NCI-H146 treated with DMSO at 0.1 percent for 48 hours (cell line): ENCODE results near the gene ADCY9.

Experiments used
- DNase-seq: peaks from one replicate; lab custom pipeline; 2025; ENCODE audit not compliant: unreplicated experiment; lab: John Stamatoyannopoulos, UW

The ADCY9 gene

DNA sequence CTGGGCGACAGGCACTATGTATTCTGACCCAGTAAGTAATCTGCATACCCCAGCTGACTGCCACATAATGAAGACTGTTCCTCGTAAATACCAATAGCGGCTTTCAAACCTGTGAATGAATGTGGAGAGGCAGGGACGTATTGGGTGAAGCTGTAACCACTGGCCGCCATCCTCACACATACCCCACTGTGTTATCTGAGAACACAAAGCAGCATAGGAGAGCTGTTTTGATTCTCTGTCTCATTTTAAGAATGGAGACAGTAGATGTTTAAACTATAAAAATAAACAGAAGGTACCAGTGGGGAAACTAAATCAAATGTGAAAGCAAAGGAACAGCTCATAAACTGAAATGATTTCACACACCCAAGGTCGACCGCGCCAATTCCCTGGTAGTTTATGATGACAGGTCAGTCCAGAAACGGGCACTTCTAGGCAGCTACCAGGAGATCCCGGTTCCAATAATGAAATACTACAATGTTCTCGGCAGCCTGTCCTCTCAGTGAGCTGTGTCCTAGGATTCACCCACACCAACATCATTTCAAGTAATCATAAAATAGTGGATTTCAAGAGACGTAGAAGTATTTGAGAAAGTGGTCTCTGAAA, 109.7 kb downstream of the ADCY9 start:
- no peak for DNase-seq

DNA sequence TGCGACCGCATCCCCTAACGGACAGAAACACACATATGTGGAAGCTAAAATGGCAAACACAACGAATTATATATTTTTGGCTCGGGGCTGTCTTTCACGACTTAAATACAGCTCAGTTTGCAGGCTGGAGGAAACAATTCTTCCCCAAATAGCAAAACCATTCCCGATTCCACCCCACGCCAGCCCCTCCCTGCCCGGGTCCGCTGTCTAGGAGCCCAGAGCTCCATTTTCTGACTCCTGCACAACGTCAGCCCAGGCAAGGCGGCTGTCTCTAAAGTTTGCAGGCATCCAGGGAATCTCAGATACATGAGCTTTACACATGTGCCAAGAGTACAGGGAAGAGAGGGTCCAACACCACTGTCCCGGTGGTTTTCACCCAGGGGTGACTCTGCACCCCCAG, 110.5 kb downstream of the ADCY9 start:
- DNase-seq: no peak

GRCh38 chr16:4005281-4005680, 111.0 kb downstream of the ADCY9 start:
- no peak for DNase-seq

GRCh38 chr16:4004206-4004605, 112.0 kb downstream of the ADCY9 start:
- DNase-seq: no peak

DNA sequence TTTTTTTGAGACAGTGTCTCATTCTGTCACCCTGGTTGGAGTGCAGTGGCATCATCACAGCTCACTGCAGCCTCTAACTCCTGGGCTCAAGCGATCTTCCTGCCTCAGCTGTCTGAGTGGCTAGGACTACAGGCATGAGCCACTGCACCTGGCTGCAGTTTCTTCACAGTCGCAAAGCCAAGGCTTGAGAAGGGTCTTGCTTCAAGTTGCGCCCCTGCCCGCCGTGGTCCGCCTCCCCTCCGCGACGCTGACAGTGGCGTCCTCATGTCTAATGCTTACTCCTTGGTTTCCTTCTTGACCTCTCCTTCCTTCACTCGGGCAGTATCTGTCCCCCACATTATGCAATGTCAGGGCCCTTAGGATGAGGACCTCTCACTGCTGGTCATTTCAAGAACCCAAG, 112.7 kb downstream of the ADCY9 start:
- DNase-seq: no peak

- DNase-seq: no peak
These were observed 113.1 kb downstream of the ADCY9 start for GRCh38 chr16:4003166-4003565.

DNA sequence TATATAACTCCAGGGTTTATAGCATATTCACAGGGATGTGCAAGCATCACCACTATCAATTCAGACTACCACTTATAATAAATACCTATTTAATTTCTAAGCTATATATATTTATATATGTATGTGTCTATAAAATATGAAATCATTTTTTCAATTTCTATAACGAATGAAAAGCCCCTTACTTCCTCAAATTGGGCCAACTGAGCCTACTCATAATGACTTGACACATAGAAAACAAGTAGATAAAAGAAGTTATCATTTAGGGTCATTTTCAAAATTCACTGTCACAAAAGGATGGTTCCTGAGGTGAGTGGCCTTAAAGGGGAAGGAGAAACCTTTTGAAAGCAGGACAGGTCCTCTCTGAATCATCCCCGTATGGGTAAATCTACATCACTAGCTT, 114.1 kb downstream of the ADCY9 start:
- DNase-seq: no peak

- no peak for DNase-seq
These were observed 116.5 kb downstream of the ADCY9 start for GRCh38 chr16:3999479-4000325.

- DNase-seq: peak; percentile 16
These were observed 117.3 kb downstream of the ADCY9 start for GRCh38 chr16:3998793-3999478.

DNA sequence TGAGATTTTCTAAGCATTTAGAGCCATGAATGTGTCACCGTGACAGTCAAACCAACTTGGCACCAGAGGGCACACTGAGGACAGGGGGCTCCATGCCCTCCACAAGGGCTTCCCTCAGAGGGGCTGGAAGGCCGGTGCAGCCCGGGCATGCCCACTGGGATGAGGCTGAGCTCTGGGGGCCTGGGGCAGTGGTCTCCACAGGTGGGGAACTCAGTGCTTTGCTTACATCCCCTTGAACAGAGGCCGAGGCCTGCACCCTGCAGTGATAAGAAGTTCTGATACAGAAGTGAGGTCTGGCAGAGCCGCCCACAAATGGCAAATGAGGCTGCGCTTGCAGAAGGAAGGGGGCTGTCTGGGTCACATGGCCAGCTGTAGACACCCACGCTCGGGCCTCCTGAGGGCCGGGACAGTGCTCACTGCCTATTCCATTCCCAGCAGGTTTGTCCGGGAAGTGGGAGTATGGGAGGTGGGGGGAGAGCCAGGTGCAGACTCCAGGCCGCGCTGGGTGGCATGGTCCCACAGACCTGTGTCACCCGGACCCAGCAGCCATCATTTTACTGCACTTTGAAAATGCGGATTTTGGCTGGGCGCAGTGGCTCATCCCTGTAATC, 118.9 kb downstream of the ADCY9 start:
- no peak for DNase-seq

DNA sequence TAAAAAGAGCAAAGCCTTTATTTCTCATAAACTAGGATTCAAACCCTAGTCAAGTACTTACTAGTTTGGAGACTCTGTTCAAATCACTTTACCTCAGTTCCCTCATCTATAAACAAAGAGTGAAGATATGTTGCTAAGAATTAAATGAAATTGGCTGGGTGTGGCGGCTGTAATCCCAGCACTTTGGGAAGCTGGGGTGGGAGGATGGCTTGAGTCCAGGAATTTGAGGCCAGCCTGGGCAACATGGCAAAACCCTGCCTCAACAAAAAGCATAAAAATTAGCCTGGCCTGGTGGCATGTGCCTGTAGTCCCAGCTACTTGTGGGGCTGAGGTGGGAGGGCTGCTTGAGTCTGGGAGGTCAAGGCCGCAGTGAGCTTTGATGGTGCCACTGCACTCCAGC, 121.2 kb downstream of the ADCY9 start:
- no peak for DNase-seq

- no peak for DNase-seq
These were observed 123.0 kb downstream of the ADCY9 start for GRCh38 chr16:3993052-3993785.

- no peak for DNase-seq
These were observed 123.8 kb downstream of the ADCY9 start for GRCh38 chr16:3992297-3993051.

DNA sequence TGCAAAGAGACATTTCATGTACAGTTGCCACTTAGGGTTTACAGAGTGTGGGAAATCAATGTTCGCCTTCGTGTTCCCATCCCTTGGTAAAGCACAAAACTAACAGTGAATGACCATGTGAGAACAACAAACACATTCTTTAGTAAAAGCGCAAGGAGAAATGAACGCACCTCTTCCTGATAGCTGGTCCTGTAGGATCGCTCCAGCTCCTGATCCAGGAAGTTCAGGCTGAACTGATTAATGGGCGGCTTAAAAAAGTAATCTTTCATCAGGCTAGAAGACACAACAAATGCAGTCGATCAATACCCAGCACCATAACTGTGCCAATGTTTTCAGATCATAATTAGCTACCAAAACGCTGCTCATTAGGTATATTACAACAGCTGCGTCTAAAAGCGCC, 127.4 kb downstream of the ADCY9 start:
- peak; percentile 72 for DNase-seq

GRCh38 chr16:3988011-3988410, 128.2 kb downstream of the ADCY9 start:
- DNase-seq: no peak

- no peak for DNase-seq
These were observed 129.0 kb downstream of the ADCY9 start for GRCh38 chr16:3987231-3987630.

DNA sequence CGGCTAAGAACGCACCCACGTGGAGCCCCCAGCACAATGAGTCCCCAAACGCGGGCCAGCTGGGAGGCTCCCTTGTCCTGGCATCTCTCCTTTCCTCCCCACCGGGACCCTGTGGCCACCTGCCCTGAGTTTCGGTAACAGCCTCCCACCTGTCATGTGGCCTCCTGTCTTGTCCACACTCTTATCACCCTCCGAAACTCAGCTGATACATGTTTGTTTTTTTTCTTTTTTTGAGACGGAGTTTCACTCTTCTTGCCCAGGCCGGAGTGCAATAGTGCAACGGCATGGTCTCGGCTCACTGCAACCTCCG, 130.1 kb downstream of the ADCY9 start:
- no peak for DNase-seq

DNA sequence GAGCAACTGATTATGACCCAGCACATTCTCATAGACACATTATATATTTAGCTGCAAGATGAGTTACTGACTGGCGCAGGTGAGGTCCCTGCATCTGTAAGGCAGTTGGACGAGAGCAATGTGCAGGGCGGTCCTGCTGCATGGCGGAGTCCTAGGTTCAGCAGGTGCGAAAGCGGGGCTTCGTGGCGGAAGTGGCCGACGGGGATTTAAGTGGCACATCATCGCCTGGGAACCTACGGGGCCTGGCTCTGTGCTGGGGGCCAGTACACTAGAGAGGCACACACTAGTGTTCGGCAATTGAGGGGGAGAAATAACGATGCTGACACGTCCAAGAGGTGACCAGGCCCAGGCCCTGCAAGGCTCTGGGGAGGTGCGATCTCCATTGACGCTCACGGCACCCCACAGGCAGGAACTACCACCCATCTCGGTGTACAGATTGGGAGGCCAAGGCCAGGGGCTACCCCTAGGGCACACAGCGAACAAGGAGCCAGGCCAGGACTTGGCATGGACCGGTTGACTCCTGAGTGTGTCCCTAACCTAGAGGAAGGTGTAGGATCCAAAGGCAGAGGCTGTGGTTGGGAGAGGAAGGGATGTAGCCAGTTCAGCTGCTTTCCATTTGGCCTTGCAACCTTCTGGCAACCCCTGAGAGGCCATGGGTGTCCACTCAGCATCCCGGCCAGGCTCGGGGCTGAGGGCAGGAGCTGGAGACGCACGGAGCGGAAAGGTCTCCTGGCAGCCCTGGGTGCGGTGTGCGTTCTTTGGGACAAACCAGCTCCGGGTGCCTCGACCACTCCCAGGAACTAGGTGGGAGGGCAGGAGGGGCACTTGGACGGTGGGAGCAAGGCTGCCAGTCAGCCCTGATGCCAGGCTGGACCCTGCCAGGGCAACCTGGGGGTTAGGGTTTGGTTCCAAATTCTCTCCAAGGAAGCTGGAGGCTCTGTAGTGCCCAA, 131.9 kb downstream of the ADCY9 start:
- DNase-seq: no peak

GRCh38 chr16:3983081-3983520, 133.1 kb downstream of the ADCY9 start:
- peak; percentile 72 for DNase-seq
